Naive thymus-derived CD4-positive, alpha-beta T cell (primary cell): Measurements from ENCODE around the gene BMPR2. TPM values are rescaled to one million over a fixed set of nuclear protein-coding genes. Genes with fewer than 3 reads are reported as not detected.

Source experiments
- ATAC-seq: fragments of 150-1000 bp; cut with Tn5 transposase; 2 replicates; pipeline ENCODE4 v1.10.0; 2021; ENCODE audit warnings: mild to moderate bottlenecking, moderate library complexity
- CTCF ChIA-PET: fragments of 350-600 bp; sonication (Branson Sonifier 250); formaldehyde crosslinking; loops from one replicate; lab custom pipeline; 2021; ENCODE audit warnings: antibody characterized with exemption; lab: Charles Lee
- POLR2A ChIA-PET: fragments of 350-600 bp; sonication (Branson Sonifier 250); formaldehyde crosslinking; loops from one replicate; lab custom pipeline; 2021; ENCODE audit warnings: antibody characterized with exemption, inconsistent platforms; lab: Charles Lee
- DNase-seq, 9 donors: peaks; one replicate each; pipeline versions ENCODE4 v3.0.0 to v3.0.0-alpha.2; 2020 to 2022; ENCODE audit warnings: mixed read lengths in 1 of 9
- H3K27ac ChIP-seq: one replicate; pipeline ENCODE4 v1.7.0; 2013; ENCODE audit warnings: mild to moderate bottlenecking, low read depth, low read length, moderate library complexity
- H3K27me3 ChIP-seq, 2 donors: one replicate each; pipeline ENCODE4 v1.7.0; 2013; ENCODE audit warnings: low read length in 2 of 2, mild to moderate bottlenecking in 2 of 2, moderate library complexity in 2 of 2; ENCODE audit not compliant: control insufficient read depth in 2 of 2, insufficient read depth in 2 of 2
- H3K36me3 ChIP-seq, 3 experiments: 1 replicate in 2 of 3; 2 replicates in 1 of 3; pipeline ENCODE4 v1.7.0; 2013; ENCODE audit warnings: low read length in 3 of 3, mild to moderate bottlenecking in 3 of 3, moderate library complexity in 1 of 3; ENCODE audit not compliant: insufficient read depth in 3 of 3, control insufficient read depth in 2 of 3
- H3K4me1 ChIP-seq, 2 donors: one replicate each; pipeline ENCODE4 v1.7.0; 2013; ENCODE audit warnings: low read length in 2 of 2, mild to moderate bottlenecking in 2 of 2, moderate library complexity in 1 of 2; ENCODE audit not compliant: control insufficient read depth in 2 of 2, insufficient read depth in 2 of 2
- H3K4me3 ChIP-seq: 2 replicates; pipeline ENCODE4 v1.7.0; 2013; ENCODE audit warnings: mild to moderate bottlenecking, low read length
- H3K9me3 ChIP-seq, 3 experiments: 1 replicate in 2 of 3; 2 replicates in 1 of 3; pipeline ENCODE4 v1.7.0; 2013; ENCODE audit warnings: low read length in 3 of 3; ENCODE audit not compliant: control insufficient read depth in 2 of 3
- H3K27ac Mint-ChIP-seq, 9 donors: one replicate each; pipeline ENCODE4 v1.8.0; 2020 to 2022; ENCODE audit warnings: mixed read lengths in 9 of 9, mild to moderate bottlenecking in 8 of 9, moderate library complexity in 5 of 9, inconsistent platforms in 2 of 9
- H3K27me3 Mint-ChIP-seq, 5 donors: one replicate each; pipeline ENCODE4 v1.8.0; 2021 to 2022; ENCODE audit warnings: mixed read lengths in 5 of 5, mild to moderate bottlenecking in 1 of 5
- H3K36me3 Mint-ChIP-seq, 5 donors: one replicate each; pipeline ENCODE4 v1.8.0; 2020 to 2022; ENCODE audit warnings: mixed read lengths in 5 of 5, mild to moderate bottlenecking in 3 of 5, inconsistent platforms in 1 of 5
- H3K4me1 Mint-ChIP-seq, 7 donors: one replicate each; pipeline ENCODE4 v1.8.0; 2020 to 2022; ENCODE audit warnings: mixed read lengths in 7 of 7, mild to moderate bottlenecking in 3 of 7, inconsistent platforms in 1 of 7
- H3K4me3 Mint-ChIP-seq, 10 donors: one replicate each; pipeline ENCODE4 v1.8.0; 2020 to 2022; ENCODE audit warnings: mild to moderate bottlenecking in 10 of 10, mixed read lengths in 10 of 10, moderate library complexity in 6 of 10, inconsistent platforms in 2 of 10
- H3K9me3 Mint-ChIP-seq, 11 donors: one replicate each; pipeline ENCODE4 v1.8.0; 2020 to 2022; ENCODE audit warnings: mixed read lengths in 11 of 11, mild to moderate bottlenecking in 4 of 11, inconsistent platforms in 1 of 11, moderate library complexity in 1 of 11
- intact Hi-C, 2 donors: fragments of 100-400 bp; cut with micrococcal nuclease; formaldehyde crosslinking; loops; one replicate each; pipeline ENCODE4 v1.15.1; 2023
- polyA plus RNA-seq, 2 donors: library from polyadenylated mRNA; unstranded; fragments of 300-500 nt; fragmentation: Illumina TruSeq; gene quantifications; one replicate each; pipeline ENCODE4 v1.2.3, GENCODE V29; 2021
- total RNA-seq, 6 experiments: library from RNA in 5 of 6; stranded (reverse) in 5 of 6; gene quantifications; 1 replicate in 5 of 6; 2 replicates in 1 of 6; pipeline ENCODE4 v1.2.3 and lab custom pipeline; 2021 to 2026

BMPR2 gene
- total and polyA plus RNA-seq, 7 experiments from 2014 or later, result 4.6 to 33.1 (median 13.3) TPM

- ChIA-PET CTCF (no interaction called here), POLR2A (interaction anchor here (0.6 kb wide), 1 partner anchor 1165 kb away, joined by 3 read pairs; no protein-coding TSS in a partner anchor)
- peaks cover 0 to 8% (median 0%) of the 10 kb centered on the region in 11 donors for H3K9me3 Mint-ChIP-seq
- H3K27me3 ChIP-seq, result no peaks in the 10 kb centered on the region
- ATAC-seq (no peak), DNase-seq (no peak)
- no peaks in the 10 kb centered on the region for H3K4me1 ChIP-seq
- no peak overlapping the region for H3K4me3 ChIP-seq
- H3K36me3 Mint-ChIP-seq, result peaks cover 0 to 17% (median 9%) of the 10 kb centered on the region in 5 donors
- no peaks in the 10 kb centered on the region for H3K36me3 ChIP-seq
- peaks cover 0 to 20% (median 10%) of the 10 kb centered on the region in 7 donors for H3K4me1 Mint-ChIP-seq
- intact Hi-C loops, result no loop called here
- no peak overlapping the region for H3K27ac Mint-ChIP-seq
- no peaks in the 10 kb centered on the region for H3K27me3 Mint-ChIP-seq
- no peaks in the 10 kb centered on the region for H3K9me3 ChIP-seq
- H3K27ac ChIP-seq, result no peak overlapping the region
- no peak overlapping the region for H3K4me3 Mint-ChIP-seq
These were observed 47.0 kb downstream of the BMPR2 start for GRCh38 chr2:202423139-202423538.

- intact Hi-C loops, result no loop called here
- Histone ChIP-seq H3K4me3 (no peak overlapping the region), H3K4me1 (no peaks in the 10 kb centered on the region), H3K9me3 (no peaks in the 10 kb centered on the region), H3K27me3 (no peaks in the 10 kb centered on the region), H3K27ac (no peak overlapping the region), H3K36me3 (no peaks in the 10 kb centered on the region)
- ATAC-seq (no peak), DNase-seq (no peak)
- CTCF ChIA-PET, result interaction anchor here (0.6 kb wide), 1 partner anchor 1056 kb away, joined by 3 read pairs; no protein-coding TSS in a partner anchor
- H3K4me3 Mint-ChIP-seq, result no peak overlapping the region
- H3K27me3 Mint-ChIP-seq, result no peaks in the 10 kb centered on the region
- peaks cover 0 to 23% (median 5%) of the 10 kb centered on the region in 11 donors for H3K9me3 Mint-ChIP-seq
- H3K27ac Mint-ChIP-seq, result no peak overlapping the region
- peaks cover 0 to 19% (median 11%) of the 10 kb centered on the region in 7 donors for H3K4me1 Mint-ChIP-seq
- peaks cover 12 to 34% (median 21%) of the 10 kb centered on the region in 5 donors for H3K36me3 Mint-ChIP-seq
- POLR2A ChIA-PET, result interaction anchor here (0.6 kb wide), 1 partner anchor 203 kb away, joined by 3 read pairs; no protein-coding TSS in a partner anchor
These were observed 48.9 kb downstream of the BMPR2 start for GRCh38 chr2:202425036-202425435.

- Mint-ChIP-seq H3K4me3 (peak overlapping the region in 1 of 10 donors; percentile 1), H3K9me3 (peaks cover 0 to 23% (median 5%) of the 10 kb centered on the region in 11 donors), H3K27me3 (no peaks in the 10 kb centered on the region), H3K4me1 (peaks cover 0 to 19% (median 12%) of the 10 kb centered on the region in 7 donors), H3K27ac (no peak overlapping the region), H3K36me3 (peaks cover 12 to 31% (median 21%) of the 10 kb centered on the region in 5 donors)
- H3K9me3 ChIP-seq, result no peaks in the 10 kb centered on the region
- H3K27ac ChIP-seq, result no peak overlapping the region
- intact Hi-C loops, result no loop called here
- POLR2A ChIA-PET, result no interaction called here
- no peaks in the 10 kb centered on the region for H3K27me3 ChIP-seq
- no peaks in the 10 kb centered on the region for H3K36me3 ChIP-seq
- H3K4me1 ChIP-seq, result no peaks in the 10 kb centered on the region
- CTCF ChIA-PET, result no interaction called here
- DNase-seq (no peak), ATAC-seq (no peak)
- no peak overlapping the region for H3K4me3 ChIP-seq
These were observed 50.6 kb downstream of the BMPR2 start for GRCh38 chr2:202426751-202427150.

GRCh38 chr2:202429164-202429980 lies 53.2 kb downstream of the BMPR2 start:
- no peaks in the 10 kb centered on the region for H3K9me3 ChIP-seq
- intact Hi-C loops, result no loop called here
- Mint-ChIP-seq H3K27ac (no peak overlapping the region), H3K36me3 (peaks cover 12 to 33% (median 21%) of the 10 kb centered on the region in 5 donors), H3K9me3 (peaks cover 0 to 23% (median 5%) of the 10 kb centered on the region in 11 donors), H3K4me3 (no peak overlapping the region), H3K4me1 (peaks cover 0 to 19% (median 12%) of the 10 kb centered on the region in 7 donors), H3K27me3 (no peaks in the 10 kb centered on the region)
- H3K36me3 ChIP-seq, result no peaks in the 10 kb centered on the region
- no peak overlapping the region for H3K27ac ChIP-seq
- CTCF ChIA-PET, result no interaction called here
- POLR2A ChIA-PET, result interaction anchor here (1.0 kb wide), 1 partner anchor 24 kb away, joined by 3 read pairs; no protein-coding TSS in a partner anchor
- ATAC-seq (no peak), DNase-seq (no peak)
- H3K4me1 ChIP-seq, result no peaks in the 10 kb centered on the region
- H3K27me3 ChIP-seq, result no peaks in the 10 kb centered on the region
- no peak overlapping the region for H3K4me3 ChIP-seq

GRCh38 chr2:202432776-202433175 lies 56.6 kb downstream of the BMPR2 start:
- ChIA-PET CTCF (no interaction called here), POLR2A (no interaction called here)
- ATAC-seq, result no peak
- Histone ChIP-seq H3K27ac (no peak overlapping the region), H3K4me1 (no peaks in the 10 kb centered on the region), H3K27me3 (no peaks in the 10 kb centered on the region), H3K4me3 (no peak overlapping the region), H3K9me3 (no peaks in the 10 kb centered on the region), H3K36me3 (no peaks in the 10 kb centered on the region)
- Mint-ChIP-seq H3K4me3 (no peak overlapping the region), H3K27ac (no peak overlapping the region), H3K36me3 (peaks cover 12 to 23% (median 15%) of the 10 kb centered on the region in 5 donors), H3K27me3 (no peaks in the 10 kb centered on the region), H3K9me3 (peaks cover 0 to 17% (median 5%) of the 10 kb centered on the region in 11 donors), H3K4me1 (peaks cover 0 to 4% (median 3%) of the 10 kb centered on the region in 7 donors)
- no peak for DNase-seq
- intact Hi-C loops, result no loop called here

GRCh38 chr2:202434472-202434871 lies 58.3 kb downstream of the BMPR2 start:
- peaks cover under 1 to 7% (median 1%) of the 10 kb centered on the region in 5 donors for H3K36me3 Mint-ChIP-seq
- Histone ChIP-seq H3K4me3 (no peak overlapping the region), H3K9me3 (no peaks in the 10 kb centered on the region), H3K27me3 (no peaks in the 10 kb centered on the region), H3K4me1 (no peaks in the 10 kb centered on the region), H3K36me3 (no peaks in the 10 kb centered on the region), H3K27ac (no peak overlapping the region)
- ChIA-PET POLR2A (no interaction called here), CTCF (no interaction called here)
- intact Hi-C loops, result no loop called here
- H3K4me3 Mint-ChIP-seq, result no peak overlapping the region
- H3K27ac Mint-ChIP-seq, result no peak overlapping the region
- no peak for ATAC-seq
- DNase-seq, result no peak
- H3K4me1 Mint-ChIP-seq, result peaks cover 0 to 10% (median 0%) of the 10 kb centered on the region in 7 donors
- H3K9me3 Mint-ChIP-seq, result peaks cover 0 to 2% (median under 1%) of the 10 kb centered on the region in 11 donors
- no peaks in the 10 kb centered on the region for H3K27me3 Mint-ChIP-seq
